ENCODE measurements around the gene FHOD1.
A peak's percentile ranks its signal among the peaks of the same experiment; 100 is the strongest.

The FHOD1 gene

DNA sequence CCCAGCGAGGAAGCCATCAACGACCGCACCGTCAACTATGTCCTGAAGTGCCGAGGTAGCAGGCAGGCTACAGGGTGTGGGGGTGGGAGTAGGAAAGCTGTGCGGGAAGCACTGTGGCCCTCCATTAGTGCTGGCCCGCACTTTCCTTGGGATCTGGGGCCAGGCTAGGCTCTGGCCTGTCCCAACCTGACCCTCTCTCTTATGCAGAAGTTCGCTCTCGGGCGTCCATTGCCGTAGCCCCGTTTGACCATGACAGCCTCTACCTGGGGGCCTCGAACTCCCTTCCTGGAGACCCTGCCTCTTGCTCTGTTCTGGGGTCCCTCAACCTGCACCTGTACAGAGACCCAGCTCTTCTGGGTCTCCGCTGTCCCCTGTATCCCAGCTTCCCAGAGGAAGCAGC, 40.7 kb upstream of the FHOD1 start:
- ChIA-PET POLR2A (no interaction called here), CTCF (interaction anchor here (1.0 to 1.3 kb wide), 4 partner anchors 8 to 129 kb away, joined by 3 to 6 read pairs (median 3); partner anchors contain the start of gene ZDHHC1)
- Histone ChIP-seq H3K4me3 (ENCODE audit: low read depth, low read length) (no peak overlapping the region), H3K9me3 (ENCODE audit: control insufficient read depth, insufficient read depth, low read depth, low read length) (no peaks in the 10 kb centered on the region), H3K36me3 (ENCODE audit: control insufficient read depth in 2 of 2, insufficient read depth in 1 of 2, low read length in 2 of 2) (peaks cover 0 to 31% of the 10 kb centered on the region in 2 experiments; a peak in 1 of 3 replicates), H3K27ac (ENCODE audit: extremely low read depth, low read depth, low read length) (no peak overlapping the region), H3K4me1 (ENCODE audit: control insufficient read depth, insufficient read depth, low read length) (no peaks in the 10 kb centered on the region)
- TF ChIP-seq FEZF1 (tag by site-specific recombination; IDR thresholded peaks at IDR 0.05), result no peak
- TF ChIP-seq, protein P1, sequence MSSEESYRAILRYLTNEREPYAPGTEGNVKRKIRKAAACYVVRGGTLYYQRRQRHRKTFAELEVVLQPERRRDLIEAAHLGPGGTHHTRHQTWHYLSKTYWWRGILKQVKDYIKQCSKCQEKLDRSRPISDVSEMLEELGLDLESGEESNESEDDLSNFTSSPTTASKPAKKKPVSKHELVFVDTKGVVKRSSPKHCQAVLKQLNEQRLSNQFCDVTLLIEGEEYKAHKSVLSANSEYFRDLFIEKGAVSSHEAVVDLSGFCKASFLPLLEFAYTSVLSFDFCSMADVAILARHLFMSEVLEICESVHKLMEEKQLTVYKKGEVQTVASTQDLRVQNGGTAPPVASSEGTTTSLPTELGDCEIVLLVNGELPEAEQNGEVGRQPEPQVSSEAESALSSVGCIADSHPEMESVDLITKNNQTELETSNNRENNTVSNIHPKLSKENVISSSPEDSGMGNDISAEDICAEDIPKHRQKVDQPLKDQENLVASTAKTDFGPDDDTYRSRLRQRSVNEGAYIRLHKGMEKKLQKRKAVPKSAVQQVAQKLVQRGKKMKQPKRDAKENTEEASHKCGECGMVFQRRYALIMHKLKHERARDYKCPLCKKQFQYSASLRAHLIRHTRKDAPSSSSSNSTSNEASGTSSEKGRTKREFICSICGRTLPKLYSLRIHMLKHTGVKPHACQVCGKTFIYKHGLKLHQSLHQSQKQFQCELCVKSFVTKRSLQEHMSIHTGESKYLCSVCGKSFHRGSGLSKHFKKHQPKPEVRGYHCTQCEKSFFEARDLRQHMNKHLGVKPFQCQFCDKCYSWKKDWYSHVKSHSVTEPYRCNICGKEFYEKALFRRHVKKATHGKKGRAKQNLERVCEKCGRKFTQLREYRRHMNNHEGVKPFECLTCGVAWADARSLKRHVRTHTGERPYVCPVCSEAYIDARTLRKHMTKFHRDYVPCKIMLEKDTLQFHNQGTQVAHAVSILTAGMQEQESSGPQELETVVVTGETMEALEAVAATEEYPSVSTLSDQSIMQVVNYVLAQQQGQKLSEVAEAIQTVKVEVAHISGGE (tag by site-specific recombination; conservative IDR thresholded peaks at IDR 0.05; ENCODE audit: low read depth), result no peak
- TF ChIP-seq ZNF571 (tag by site-specific recombination; IDR thresholded peaks at IDR 0.05), result no peak
- no peak for TF ChIP-seq ZNF132 (tag by site-specific recombination; IDR thresholded peaks at IDR 0.05; ENCODE audit: borderline replicate concordance)
- TF ChIP-seq, protein P2, sequence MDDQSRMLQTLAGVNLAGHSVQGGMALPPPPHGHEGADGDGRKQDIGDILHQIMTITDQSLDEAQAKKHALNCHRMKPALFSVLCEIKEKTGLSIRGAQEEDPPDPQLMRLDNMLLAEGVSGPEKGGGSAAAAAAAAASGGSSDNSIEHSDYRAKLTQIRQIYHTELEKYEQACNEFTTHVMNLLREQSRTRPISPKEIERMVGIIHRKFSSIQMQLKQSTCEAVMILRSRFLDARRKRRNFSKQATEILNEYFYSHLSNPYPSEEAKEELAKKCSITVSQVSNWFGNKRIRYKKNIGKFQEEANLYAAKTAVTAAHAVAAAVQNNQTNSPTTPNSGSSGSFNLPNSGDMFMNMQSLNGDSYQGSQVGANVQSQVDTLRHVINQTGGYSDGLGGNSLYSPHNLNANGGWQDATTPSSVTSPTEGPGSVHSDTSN (CRISPR knock-in tag; IDR thresholded peaks at IDR 0.05), result no peak
- TF ChIP-seq, protein P3, sequence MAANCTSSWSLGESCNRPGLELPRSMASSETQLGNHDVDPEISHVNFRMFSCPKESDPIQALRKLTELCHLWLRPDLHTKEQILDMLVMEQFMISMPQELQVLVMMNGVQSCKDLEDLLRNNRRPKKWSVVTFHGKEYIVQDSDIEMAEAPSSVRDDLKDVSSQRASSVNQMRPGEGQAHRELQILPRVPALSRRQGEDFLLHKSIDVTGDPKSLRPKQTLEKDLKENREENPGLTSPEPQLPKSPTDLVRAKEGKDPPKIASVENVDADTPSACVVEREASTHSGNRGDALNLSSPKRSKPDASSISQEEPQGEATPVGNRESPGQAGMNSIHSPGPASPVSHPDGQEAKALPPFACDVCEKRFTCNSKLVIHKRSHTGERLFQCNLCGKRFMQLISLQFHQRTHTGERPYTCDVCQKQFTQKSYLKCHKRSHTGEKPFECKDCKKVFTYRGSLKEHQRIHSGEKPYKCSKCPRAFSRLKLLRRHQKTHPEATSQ (tag by site-specific recombination; IDR thresholded peaks at IDR 0.05), result no peak
- TF ChIP-seq ZNF423 (tag by site-specific recombination; IDR thresholded peaks at IDR 0.05), result no peak
- TF ChIP-seq, protein P4, sequence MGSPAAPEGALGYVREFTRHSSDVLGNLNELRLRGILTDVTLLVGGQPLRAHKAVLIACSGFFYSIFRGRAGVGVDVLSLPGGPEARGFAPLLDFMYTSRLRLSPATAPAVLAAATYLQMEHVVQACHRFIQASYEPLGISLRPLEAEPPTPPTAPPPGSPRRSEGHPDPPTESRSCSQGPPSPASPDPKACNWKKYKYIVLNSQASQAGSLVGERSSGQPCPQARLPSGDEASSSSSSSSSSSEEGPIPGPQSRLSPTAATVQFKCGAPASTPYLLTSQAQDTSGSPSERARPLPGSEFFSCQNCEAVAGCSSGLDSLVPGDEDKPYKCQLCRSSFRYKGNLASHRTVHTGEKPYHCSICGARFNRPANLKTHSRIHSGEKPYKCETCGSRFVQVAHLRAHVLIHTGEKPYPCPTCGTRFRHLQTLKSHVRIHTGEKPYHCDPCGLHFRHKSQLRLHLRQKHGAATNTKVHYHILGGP (tag by site-specific recombination; IDR thresholded peaks at IDR 0.05), result no peak
- TF ChIP-seq KLF8 (tag by site-specific recombination; IDR thresholded peaks at IDR 0.05), result no peak

DNA sequence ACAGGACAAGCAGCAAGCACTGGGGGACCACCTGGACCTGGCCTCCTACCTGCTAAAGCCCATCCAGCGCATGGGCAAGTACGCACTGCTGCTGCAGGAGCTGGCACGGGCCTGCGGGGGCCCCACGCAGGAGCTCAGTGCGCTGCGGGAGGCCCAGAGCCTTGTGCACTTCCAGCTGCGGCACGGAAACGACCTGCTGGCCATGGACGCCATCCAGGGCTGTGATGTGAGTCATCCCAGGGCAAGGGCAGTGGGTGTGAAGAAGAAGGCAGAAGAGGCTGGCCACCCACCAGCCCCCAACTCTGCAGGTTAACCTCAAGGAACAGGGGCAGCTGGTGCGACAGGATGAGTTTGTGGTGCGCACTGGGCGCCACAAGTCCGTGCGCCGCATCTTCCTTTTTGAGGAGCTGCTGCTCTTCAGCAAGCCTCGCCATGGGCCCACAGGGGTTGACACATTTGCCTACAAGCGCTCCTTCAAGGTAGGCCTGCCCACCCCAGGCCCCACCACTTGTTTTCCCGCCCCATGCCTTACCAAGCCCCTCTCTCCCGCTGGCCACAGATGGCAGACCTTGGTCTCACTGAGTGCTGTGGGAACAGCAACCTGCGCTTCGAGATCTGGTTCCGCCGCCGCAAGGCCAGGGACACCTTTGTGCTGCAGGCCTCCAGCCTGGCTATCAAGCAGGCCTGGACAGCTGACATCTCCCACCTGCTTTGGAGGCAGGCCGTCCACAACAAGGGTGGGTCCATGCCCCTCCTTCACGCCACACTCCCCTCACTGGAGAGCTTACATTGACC, 39.4 kb upstream of the FHOD1 start:
- ChIA-PET POLR2A (interaction anchor here (0.7 to 0.8 kb wide), 2 partner anchors 53 to 88 kb away, joined by 3 to 5 read pairs; no protein-coding TSS in a partner anchor), CTCF (interaction anchor here (0.6 to 3.8 kb wide), 2 partner anchors 10 to 359 kb away, joined by 3 to 26 read pairs; no protein-coding TSS in a partner anchor)
- H3K4me1 ChIP-seq (ENCODE audit: control insufficient read depth, insufficient read depth, low read length), result no peaks in the 10 kb centered on the region
- no peak overlapping the region for H3K4me3 ChIP-seq (ENCODE audit: low read depth, low read length)
- H3K9me3 ChIP-seq (ENCODE audit: control insufficient read depth, insufficient read depth, low read depth, low read length), result no peaks in the 10 kb centered on the region
- H3K36me3 ChIP-seq (ENCODE audit: control insufficient read depth in 2 of 2, insufficient read depth in 1 of 2, low read length in 2 of 2), result peaks cover 0 to 42% of the 10 kb centered on the region in 2 experiments; a peak in 1 of 3 replicates
- TF ChIP-seq EGR2 (tag by site-specific recombination; IDR thresholded peaks at IDR 0.05; ENCODE audit: low read depth) (0 out of 2 replicates have a peak, but pooled peaks have one; percentile 10), SP2 (tag by site-specific recombination; IDR thresholded peaks at IDR 0.05) (no peak)
- no peak overlapping the region for H3K27ac ChIP-seq (ENCODE audit: extremely low read depth, low read depth, low read length)

All from HEK293 (cell line).